HL-60 (cell line): Measurements from ENCODE around the gene SLC35A1.
A peak's percentile ranks its signal among the peaks of the same experiment; 100 is the strongest.

Experiments
- GABPA ChIP-seq: IDR thresholded peaks from 2 replicates; pipeline ENCODE4 v1.6.1; 2012; ENCODE audit warnings: low read depth
- POLR2AphosphoS5 ChIP-seq: IDR thresholded peaks from 2 replicates; pipeline ENCODE4 v1.6.1; 2012; ENCODE audit warnings: low read depth
- SPI1 ChIP-seq: IDR thresholded peaks from 2 replicates; pipeline ENCODE4 v1.6.1; 2012; ENCODE audit warnings: low read depth, mild to moderate bottlenecking, borderline replicate concordance
- TF ChIP-seq, protein P1 (sequence below): IDR thresholded peaks from one replicate; pipeline ENCODE4 v1.5.1; 2011; ENCODE audit warnings: low read length, control low read depth, inconsistent platforms; ENCODE audit not compliant: insufficient read depth
- TF ChIP-seq, protein P2 (sequence below): IDR thresholded peaks from 2 replicates; pipeline ENCODE4 v1.6.1; 2012; ENCODE audit warnings: low read depth; ENCODE audit not compliant: insufficient replicate concordance

DNA sequence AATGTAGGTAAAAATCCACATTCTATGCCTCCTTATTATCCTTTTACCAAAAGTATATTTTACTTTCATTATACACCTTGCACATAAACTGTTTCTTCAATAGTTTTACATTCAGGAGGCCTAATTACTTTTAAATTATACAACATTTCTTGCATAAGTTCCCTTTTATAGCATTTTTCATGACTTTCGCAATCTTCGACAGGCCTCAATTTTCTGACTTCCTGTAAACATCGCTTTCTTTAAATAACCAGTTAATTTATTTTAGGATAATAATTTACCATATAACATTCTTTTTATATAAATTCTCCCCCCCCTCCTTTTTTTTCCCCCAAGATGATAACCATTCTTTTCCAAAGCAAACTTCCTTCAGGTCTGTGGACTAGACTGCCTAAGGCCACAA, 9.2 kb downstream of the SLC35A1 start:
- TF ChIP-seq, protein P1, sequence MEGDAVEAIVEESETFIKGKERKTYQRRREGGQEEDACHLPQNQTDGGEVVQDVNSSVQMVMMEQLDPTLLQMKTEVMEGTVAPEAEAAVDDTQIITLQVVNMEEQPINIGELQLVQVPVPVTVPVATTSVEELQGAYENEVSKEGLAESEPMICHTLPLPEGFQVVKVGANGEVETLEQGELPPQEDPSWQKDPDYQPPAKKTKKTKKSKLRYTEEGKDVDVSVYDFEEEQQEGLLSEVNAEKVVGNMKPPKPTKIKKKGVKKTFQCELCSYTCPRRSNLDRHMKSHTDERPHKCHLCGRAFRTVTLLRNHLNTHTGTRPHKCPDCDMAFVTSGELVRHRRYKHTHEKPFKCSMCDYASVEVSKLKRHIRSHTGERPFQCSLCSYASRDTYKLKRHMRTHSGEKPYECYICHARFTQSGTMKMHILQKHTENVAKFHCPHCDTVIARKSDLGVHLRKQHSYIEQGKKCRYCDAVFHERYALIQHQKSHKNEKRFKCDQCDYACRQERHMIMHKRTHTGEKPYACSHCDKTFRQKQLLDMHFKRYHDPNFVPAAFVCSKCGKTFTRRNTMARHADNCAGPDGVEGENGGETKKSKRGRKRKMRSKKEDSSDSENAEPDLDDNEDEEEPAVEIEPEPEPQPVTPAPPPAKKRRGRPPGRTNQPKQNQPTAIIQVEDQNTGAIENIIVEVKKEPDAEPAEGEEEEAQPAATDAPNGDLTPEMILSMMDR = no peak
- no peak for TF ChIP-seq POLR2AphosphoS5
- TF ChIP-seq, protein P2, sequence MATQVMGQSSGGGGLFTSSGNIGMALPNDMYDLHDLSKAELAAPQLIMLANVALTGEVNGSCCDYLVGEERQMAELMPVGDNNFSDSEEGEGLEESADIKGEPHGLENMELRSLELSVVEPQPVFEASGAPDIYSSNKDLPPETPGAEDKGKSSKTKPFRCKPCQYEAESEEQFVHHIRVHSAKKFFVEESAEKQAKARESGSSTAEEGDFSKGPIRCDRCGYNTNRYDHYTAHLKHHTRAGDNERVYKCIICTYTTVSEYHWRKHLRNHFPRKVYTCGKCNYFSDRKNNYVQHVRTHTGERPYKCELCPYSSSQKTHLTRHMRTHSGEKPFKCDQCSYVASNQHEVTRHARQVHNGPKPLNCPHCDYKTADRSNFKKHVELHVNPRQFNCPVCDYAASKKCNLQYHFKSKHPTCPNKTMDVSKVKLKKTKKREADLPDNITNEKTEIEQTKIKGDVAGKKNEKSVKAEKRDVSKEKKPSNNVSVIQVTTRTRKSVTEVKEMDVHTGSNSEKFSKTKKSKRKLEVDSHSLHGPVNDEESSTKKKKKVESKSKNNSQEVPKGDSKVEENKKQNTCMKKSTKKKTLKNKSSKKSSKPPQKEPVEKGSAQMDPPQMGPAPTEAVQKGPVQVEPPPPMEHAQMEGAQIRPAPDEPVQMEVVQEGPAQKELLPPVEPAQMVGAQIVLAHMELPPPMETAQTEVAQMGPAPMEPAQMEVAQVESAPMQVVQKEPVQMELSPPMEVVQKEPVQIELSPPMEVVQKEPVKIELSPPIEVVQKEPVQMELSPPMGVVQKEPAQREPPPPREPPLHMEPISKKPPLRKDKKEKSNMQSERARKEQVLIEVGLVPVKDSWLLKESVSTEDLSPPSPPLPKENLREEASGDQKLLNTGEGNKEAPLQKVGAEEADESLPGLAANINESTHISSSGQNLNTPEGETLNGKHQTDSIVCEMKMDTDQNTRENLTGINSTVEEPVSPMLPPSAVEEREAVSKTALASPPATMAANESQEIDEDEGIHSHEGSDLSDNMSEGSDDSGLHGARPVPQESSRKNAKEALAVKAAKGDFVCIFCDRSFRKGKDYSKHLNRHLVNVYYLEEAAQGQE = no peak
- TF ChIP-seq GABPA = no peak
- peak; percentile 35; the same call in 1 of the 2 replicates for TF ChIP-seq SPI1
